Activated CD4-positive, alpha-beta T cell treated with anti-CD3 and anti-CD28 coated beads, Interleukin-2, amount 10 ng/mL, durations not matched to agents 7 days and 5 days (primary cell): ENCODE measurements around the gene SKP2. TPM values are rescaled to one million over a fixed set of nuclear protein-coding genes. Genes with fewer than 3 reads are reported as not detected.

ENCODE experiments used
- CTCF ChIA-PET: fragments of 350-600 bp; sonication (Branson Sonifier 250); formaldehyde crosslinking; loops from one replicate; lab custom pipeline; 2021; ENCODE audit warnings: antibody characterized with exemption; lab: Charles Lee
- POLR2A ChIA-PET: fragments of 350-600 bp; sonication (Branson Sonifier 250); formaldehyde crosslinking; loops from one replicate; lab custom pipeline; 2021; ENCODE audit warnings: antibody characterized with exemption; lab: Charles Lee
- DNase-seq: peaks from one replicate; pipeline ENCODE4 v3.0.0-alpha.2; 2020
- H3K27ac Mint-ChIP-seq: one replicate; pipeline ENCODE4 v1.8.0; 2021; ENCODE audit warnings: mild to moderate bottlenecking, moderate library complexity, mixed read lengths
- H3K27me3 Mint-ChIP-seq: one replicate; pipeline ENCODE4 v1.8.0; 2021; ENCODE audit warnings: mixed read lengths
- H3K36me3 Mint-ChIP-seq: one replicate; pipeline ENCODE4 v1.8.0; 2021; ENCODE audit warnings: low read depth, mixed read lengths
- H3K4me1 Mint-ChIP-seq: one replicate; pipeline ENCODE4 v1.8.0; 2021; ENCODE audit warnings: mixed read lengths
- H3K4me3 Mint-ChIP-seq: one replicate; pipeline ENCODE4 v1.8.0; 2021; ENCODE audit warnings: mild to moderate bottlenecking, moderate library complexity, mixed read lengths
- H3K9me3 Mint-ChIP-seq: one replicate; pipeline ENCODE4 v1.8.0; 2021; ENCODE audit warnings: mixed read lengths
- microRNA-seq: library from miRNA; unstranded; fragments of <30 nt; microRNA quantifications from one replicate; pipeline ENCODE4 v1.2.0, GENCODE V29; 2021; ENCODE audit warnings: borderline microRNAs expressed, borderline replicate concordance
- total RNA-seq, 2 experiments: library from RNA; stranded (reverse); gene quantifications; one replicate each; pipeline ENCODE4 v1.2.3, GENCODE V29; 2021

The SKP2 gene
- total RNA-seq, 2 experiments from 2014 or later: 43.1 to 43.9 TPM

DNA sequence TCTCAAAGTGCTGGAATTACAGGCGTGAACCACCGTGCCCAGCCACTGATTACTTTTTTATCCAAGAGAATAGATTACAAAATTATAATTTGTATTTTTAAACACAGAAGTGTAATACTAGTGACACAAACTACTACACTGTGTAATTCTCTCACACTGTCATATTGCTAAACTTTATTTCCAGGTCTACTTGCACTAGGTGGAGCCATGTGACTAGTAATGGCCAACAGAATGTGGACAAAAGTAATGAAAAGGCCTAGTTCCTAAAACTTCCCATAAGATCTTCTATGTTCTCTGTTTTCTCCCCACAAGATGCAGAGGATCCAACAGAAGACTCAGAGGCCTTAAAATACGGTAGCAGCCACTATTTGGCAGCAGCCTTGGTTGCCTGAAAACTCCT lies 62.5 kb downstream of the SKP2 start:
- no peak for DNase-seq
- no peak overlapping the region for H3K4me3 Mint-ChIP-seq
- no peaks in the 10 kb centered on the region for H3K9me3 Mint-ChIP-seq
- ChIA-PET CTCF (interaction anchor here (1.2 kb wide), 1 partner anchor 27 kb away, joined by 3 read pairs; the partner anchor contains the start of gene NADK2), POLR2A (no interaction called here)
- peaks cover 14% of the 10 kb centered on the region for H3K36me3 Mint-ChIP-seq
- H3K27me3 Mint-ChIP-seq: no peaks in the 10 kb centered on the region
- no peak overlapping the region for H3K27ac Mint-ChIP-seq
- H3K4me1 Mint-ChIP-seq: no peaks in the 10 kb centered on the region

DNA sequence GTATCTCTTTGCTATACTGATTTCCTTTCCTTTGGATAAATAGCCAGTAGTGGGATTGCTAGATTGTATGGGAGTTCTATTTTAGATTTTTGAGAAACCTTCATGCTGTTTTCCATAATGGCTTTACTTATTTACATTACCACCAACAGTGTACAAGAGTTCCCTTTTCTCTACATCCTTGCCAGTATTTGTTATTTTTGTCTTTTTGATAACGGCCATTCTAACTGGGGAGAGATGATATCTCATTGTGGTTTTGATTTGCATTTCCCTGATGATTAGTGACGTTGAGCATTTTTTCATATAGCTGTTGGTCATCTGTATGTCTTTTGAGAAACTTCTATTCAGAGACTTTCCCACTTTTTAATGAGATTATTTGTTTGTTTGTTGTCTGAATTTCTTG lies 64.0 kb downstream of the SKP2 start:
- Mint-ChIP-seq H3K36me3 (peaks cover 19% of the 10 kb centered on the region), H3K4me3 (no peak overlapping the region), H3K27me3 (no peaks in the 10 kb centered on the region), H3K9me3 (no peaks in the 10 kb centered on the region), H3K4me1 (no peaks in the 10 kb centered on the region), H3K27ac (no peak overlapping the region)
- no peak for DNase-seq
- CTCF ChIA-PET: no interaction called here
- POLR2A ChIA-PET: no interaction called here

DNA sequence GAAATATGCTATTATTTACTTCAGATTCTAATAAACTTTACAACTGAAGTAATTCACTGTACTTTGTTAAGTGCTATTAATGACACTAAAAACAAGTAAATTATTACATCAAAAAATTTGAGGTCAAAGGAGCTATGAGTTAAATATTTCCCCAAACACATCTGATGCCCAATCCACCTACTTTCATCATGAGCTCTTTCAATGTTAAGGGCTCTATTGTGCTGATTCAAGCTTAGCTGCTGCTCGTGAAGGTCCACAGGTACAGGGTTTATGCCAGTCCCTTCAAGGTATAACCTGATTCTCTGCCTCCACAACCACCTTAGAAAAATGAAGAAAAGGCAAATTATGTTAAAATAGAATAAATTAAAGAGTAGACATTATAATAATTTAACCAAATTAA lies 65.7 kb downstream of the SKP2 start:
- ChIA-PET CTCF (interaction anchor here (1.3 to 1.5 kb wide), 2 partner anchors 10 to 24 kb away, joined by 4 to 9 read pairs; partner anchors contain the start of gene NADK2), POLR2A (no interaction called here)
- peaks cover 22% of the 10 kb centered on the region for H3K36me3 Mint-ChIP-seq
- H3K4me1 Mint-ChIP-seq: no peaks in the 10 kb centered on the region
- no peaks in the 10 kb centered on the region for H3K27me3 Mint-ChIP-seq
- H3K27ac Mint-ChIP-seq: no peak overlapping the region
- DNase-seq: no peak
- no peaks in the 10 kb centered on the region for H3K9me3 Mint-ChIP-seq
- no peak overlapping the region for H3K4me3 Mint-ChIP-seq

DNA sequence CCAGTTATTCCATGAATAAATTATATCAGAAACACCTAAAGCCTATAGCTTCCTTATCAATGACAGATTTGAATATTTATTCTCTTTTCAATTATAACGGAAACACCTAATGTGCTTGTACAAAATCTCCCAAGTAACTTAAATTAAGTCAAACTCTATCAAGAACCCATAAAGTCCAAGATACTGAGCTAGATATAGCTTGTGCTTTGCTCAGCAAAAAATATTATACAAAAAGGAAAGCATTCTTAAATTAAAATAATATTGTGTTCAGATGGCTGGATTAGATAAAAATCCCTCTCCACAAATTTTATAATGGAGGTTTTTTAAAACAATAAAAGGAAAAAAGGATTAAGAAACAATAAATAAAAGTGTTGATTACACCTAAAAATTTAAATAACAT lies 66.1 kb downstream of the SKP2 start:
- Mint-ChIP-seq H3K36me3 (peaks cover 18% of the 10 kb centered on the region), H3K27ac (no peak overlapping the region), H3K27me3 (no peaks in the 10 kb centered on the region), H3K9me3 (no peaks in the 10 kb centered on the region), H3K4me1 (no peaks in the 10 kb centered on the region), H3K4me3 (no peak overlapping the region)
- no peak for DNase-seq
- CTCF ChIA-PET: interaction anchor here (1.2 to 1.5 kb wide), 2 partner anchors 10 to 24 kb away, joined by 3 to 4 read pairs; partner anchors contain the start of gene NADK2
- POLR2A ChIA-PET: no interaction called here

DNA sequence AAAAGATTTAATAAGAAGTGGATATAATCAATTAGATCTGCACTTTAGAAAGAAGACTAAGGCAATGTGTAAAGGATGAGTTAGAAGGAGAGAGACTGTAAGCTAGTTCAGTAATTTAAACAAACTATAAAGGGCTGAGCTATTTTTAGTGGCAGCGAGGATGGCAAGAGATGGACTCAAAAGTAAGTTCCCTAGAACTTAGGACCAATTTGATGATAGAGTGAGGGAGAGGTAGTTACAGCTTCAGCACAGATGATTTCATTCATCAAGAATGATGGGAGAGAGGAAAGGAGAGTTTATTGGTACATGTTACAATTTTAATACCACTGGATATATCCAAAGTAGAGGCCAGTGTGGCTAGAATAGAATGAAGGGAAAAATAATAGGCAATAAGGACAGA lies 70.7 kb downstream of the SKP2 start:
- H3K27ac Mint-ChIP-seq: no peak overlapping the region
- DNase-seq: no peak
- H3K9me3 Mint-ChIP-seq: no peaks in the 10 kb centered on the region
- no peaks in the 10 kb centered on the region for H3K27me3 Mint-ChIP-seq
- CTCF ChIA-PET: no interaction called here
- POLR2A ChIA-PET: no interaction called here
- H3K4me1 Mint-ChIP-seq: no peaks in the 10 kb centered on the region
- H3K4me3 Mint-ChIP-seq: no peak overlapping the region
- peaks cover 20% of the 10 kb centered on the region for H3K36me3 Mint-ChIP-seq

DNA sequence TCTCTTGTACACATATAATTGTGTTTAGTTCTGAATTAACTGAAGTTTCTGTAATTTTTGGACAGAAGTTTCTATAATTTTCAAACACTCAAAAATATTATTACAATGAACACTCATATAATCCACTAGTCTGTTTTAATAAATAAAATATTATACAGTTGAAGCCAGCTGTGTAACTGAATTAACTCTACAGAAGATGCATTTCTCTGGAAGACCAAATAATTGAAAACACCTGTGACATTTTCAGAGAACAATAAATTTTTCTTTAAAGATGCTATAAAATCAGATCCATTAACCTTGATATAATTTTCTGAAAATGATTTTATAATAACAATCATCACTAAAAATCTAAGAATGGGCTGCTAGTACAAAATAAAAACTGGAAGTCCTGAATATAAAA lies 75.1 kb downstream of the SKP2 start:
- Mint-ChIP-seq H3K27ac (no peak overlapping the region), H3K36me3 (peaks cover 7% of the 10 kb centered on the region), H3K4me3 (no peak overlapping the region), H3K4me1 (no peaks in the 10 kb centered on the region), H3K27me3 (no peaks in the 10 kb centered on the region), H3K9me3 (no peaks in the 10 kb centered on the region)
- POLR2A ChIA-PET: no interaction called here
- CTCF ChIA-PET: interaction anchor here (0.6 to 1.6 kb wide), 3 partner anchors 14 to 1887 kb away, joined by 3 to 5 read pairs (median 4); partner anchors contain the start of gene NADK2
- no peak for DNase-seq

DNA sequence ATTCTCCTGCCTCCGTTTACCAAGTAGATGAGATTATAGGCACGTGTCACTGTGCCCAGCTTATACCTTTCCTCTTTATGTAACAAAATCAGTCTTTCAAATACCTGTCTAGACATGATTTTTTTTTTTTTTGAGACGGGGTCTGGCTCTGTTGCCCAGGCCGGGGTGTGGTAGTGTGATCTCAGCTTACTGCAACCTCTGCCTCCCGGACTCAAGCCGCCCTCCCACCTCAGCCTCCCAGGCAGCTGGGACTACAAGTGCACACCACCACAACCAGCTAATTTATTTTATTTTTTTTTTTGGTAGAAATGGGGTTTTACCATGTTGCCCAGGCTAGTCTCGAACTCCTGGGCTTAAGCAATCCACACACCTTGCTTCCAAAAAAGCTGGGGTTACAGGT lies 76.6 kb downstream of the SKP2 start:
- ChIA-PET CTCF (interaction anchor here (0.6 kb wide), 1 partner anchor 164 kb away, joined by 3 read pairs; no protein-coding TSS in a partner anchor), POLR2A (no interaction called here)
- H3K27me3 Mint-ChIP-seq: no peaks in the 10 kb centered on the region
- H3K9me3 Mint-ChIP-seq: no peaks in the 10 kb centered on the region
- no peak for DNase-seq
- H3K36me3 Mint-ChIP-seq: peaks cover 7% of the 10 kb centered on the region
- no peak overlapping the region for H3K4me3 Mint-ChIP-seq
- H3K27ac Mint-ChIP-seq: no peak overlapping the region
- H3K4me1 Mint-ChIP-seq: no peaks in the 10 kb centered on the region

DNA sequence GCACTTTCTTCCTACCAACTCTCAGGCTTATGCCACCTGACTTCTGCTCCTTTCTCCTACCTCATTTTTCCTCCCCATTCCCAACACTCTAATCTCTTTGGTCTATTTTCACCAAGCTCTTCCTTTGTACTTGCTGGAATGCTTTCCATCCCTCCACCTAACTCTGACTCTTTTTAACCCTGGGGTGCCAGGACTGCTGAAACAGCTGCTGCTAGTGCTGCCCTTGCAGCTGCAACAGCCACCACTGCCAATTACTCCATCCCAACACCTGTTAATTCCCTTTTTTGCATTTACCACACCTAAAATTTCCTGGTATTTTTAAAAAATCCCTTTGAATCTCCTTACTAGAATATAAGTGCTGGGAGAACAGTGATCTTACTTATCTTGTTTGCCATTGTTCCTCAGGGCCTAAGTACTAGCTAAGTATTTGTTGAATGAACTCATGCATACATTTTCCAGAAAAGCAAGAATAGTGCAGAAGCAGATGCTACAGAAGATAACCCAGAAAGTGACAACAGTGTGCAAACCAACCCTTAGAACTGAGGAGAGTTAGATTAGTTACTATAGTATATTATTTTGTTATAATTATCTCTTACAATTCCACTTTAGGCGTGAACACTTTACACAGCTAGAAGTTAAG lies 78.4 kb downstream of the SKP2 start:
- Mint-ChIP-seq H3K36me3 (peaks cover 3% of the 10 kb centered on the region), H3K4me1 (no peaks in the 10 kb centered on the region), H3K4me3 (no peak overlapping the region), H3K27ac (no peak overlapping the region), H3K9me3 (no peaks in the 10 kb centered on the region), H3K27me3 (no peaks in the 10 kb centered on the region)
- DNase-seq: no peak
- CTCF ChIA-PET: interaction anchor here (0.8 to 1.8 kb wide), 4 partner anchors 9 to 151 kb away, joined by 3 to 6 read pairs (median 4); partner anchors contain the start of gene NADK2
- POLR2A ChIA-PET: no interaction called here

DNA sequence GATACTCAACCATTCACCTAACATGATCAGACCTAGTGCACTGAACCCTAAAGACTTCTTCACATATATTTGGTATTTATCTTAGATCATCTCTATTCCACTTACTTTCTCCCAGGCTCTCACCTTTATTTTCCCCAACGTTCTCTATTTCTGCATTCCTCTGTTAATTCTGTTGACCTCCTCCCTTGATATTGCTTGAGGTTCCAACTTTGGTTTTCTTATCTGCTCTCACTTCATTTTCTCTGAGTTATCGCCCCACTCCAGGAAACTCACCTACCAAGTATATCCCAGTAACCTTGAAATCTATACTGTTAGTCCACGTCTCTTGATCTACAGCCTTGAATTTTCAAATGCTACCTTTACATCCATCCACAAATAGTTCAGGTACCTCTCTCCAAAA lies 80.6 kb downstream of the SKP2 start:
- H3K9me3 Mint-ChIP-seq: no peaks in the 10 kb centered on the region
- CTCF ChIA-PET: interaction anchor here (1.2 kb wide), 1 partner anchor 12 kb away, joined by 3 read pairs; no protein-coding TSS in a partner anchor
- no peak overlapping the region for H3K27ac Mint-ChIP-seq
- peaks cover 1% of the 10 kb centered on the region for H3K36me3 Mint-ChIP-seq
- no peak overlapping the region for H3K4me3 Mint-ChIP-seq
- no peaks in the 10 kb centered on the region for H3K27me3 Mint-ChIP-seq
- no peaks in the 10 kb centered on the region for H3K4me1 Mint-ChIP-seq
- no peak for DNase-seq
- POLR2A ChIA-PET: no interaction called here

Small RNA genes within 50 kb of the gene (microRNA-seq; reads per million reads assigned to microRNA genes)
- 6.1 reads per million, percentile 31 among the genes with 10 or more reads in this experiment for gene MIR580

Other genes starting within 250 kb of the SKP2 start
- gene CAPSL, start 213.5 kb upstream of the SKP2 start, total RNA-seq: not detected
- not detected for gene UGT3A1, start 160.7 kb upstream of the SKP2 start, total RNA-seq
- gene UGT3A2, start 85.2 kb upstream of the SKP2 start, total RNA-seq: not detected
- gene LMBRD2, start 224 bp upstream of the SKP2 start, total RNA-seq: 10 to 100 TPM; 12.9 to 16.9 TPM
- gene NADK2, start 89.8 kb downstream of the SKP2 start, total RNA-seq: 10 to 100 TPM; 10.3 to 12.4 TPM
- not detected for gene RANBP3L, start 149.8 kb downstream of the SKP2 start, total RNA-seq